IMR-90 (cell line): ENCODE measurements around the gene MECR. TPM values are rescaled to one million over a fixed set of nuclear protein-coding genes. Genes with fewer than 3 reads are reported as not detected.

Source experiments
- ATAC-seq: fragments of 200-7000 bp; cut with Tn5 transposase; 2 replicates; pipeline ENCODE4 v1.9.1; 2020; ENCODE audit warnings: low read depth, mild to moderate bottlenecking, moderate library complexity
- BruUV-seq: library from RNA; stranded (reverse); fragments of 400-500 nt; replicated peaks from 2 replicates; lab custom pipeline; 2021; lab: Mats Ljungman, UMichigan
- CTCF ChIA-PET: fragments of 300-600 bp; formaldehyde crosslinking; extraction: SDS; loops from one replicate; lab custom pipeline; 2021; ENCODE audit warnings: antibody characterized with exemption; lab: Yijun Ruan, JAX
- POLR2A ChIA-PET: fragments of 300-600 bp; sonication (Branson Sonifier 250); formaldehyde crosslinking; loops from one replicate; lab custom pipeline; 2022; ENCODE audit warnings: antibody characterized with exemption; ENCODE audit not compliant: unreplicated experiment; lab: Charles Lee
- DNase-seq: peaks from one replicate; pipeline ENCODE4 v3.0.0; 2013
- H2AFZ ChIP-seq: replicated peaks from 2 replicates; pipeline ENCODE3; 2013; ENCODE audit warnings: low read length, mild to moderate bottlenecking; ENCODE audit not compliant: poor library complexity
- H2AK5ac ChIP-seq: 2 replicates; pipeline ENCODE4 v1.6.1; 2013; ENCODE audit warnings: low read depth, low read length, inconsistent platforms
- H2AK9ac ChIP-seq: replicated peaks from 2 replicates; pipeline ENCODE3; 2013; ENCODE audit warnings: mild to moderate bottlenecking, low read depth, low read length, moderate library complexity; ENCODE audit not compliant: poor library complexity
- H2BK120ac ChIP-seq: 2 replicates; pipeline ENCODE4 v1.6.1; 2013; ENCODE audit warnings: low read depth, low read length, inconsistent platforms
- H2BK15ac ChIP-seq: 3 replicates; pipeline ENCODE4 v1.6.1; 2013; ENCODE audit warnings: low read depth, low read length, inconsistent platforms
- H2BK20ac ChIP-seq: 2 replicates; pipeline ENCODE4 v1.6.1; 2013; ENCODE audit warnings: low read depth, mild to moderate bottlenecking, inconsistent platforms, low read length, moderate library complexity
- H2BK5ac ChIP-seq: 2 replicates; pipeline ENCODE4 v1.6.1; 2013; ENCODE audit warnings: mild to moderate bottlenecking, low read depth, low read length, inconsistent platforms; ENCODE audit not compliant: poor library complexity, severe bottlenecking
- H3K14ac ChIP-seq: replicated peaks from 2 replicates; pipeline ENCODE4 v1.6.1; 2013; ENCODE audit warnings: low read depth, low read length, inconsistent platforms
- H3K18ac ChIP-seq: 2 replicates; pipeline ENCODE4 v1.6.1; 2013; ENCODE audit warnings: low read depth, low read length, control low read depth
- H3K23ac ChIP-seq: 2 replicates; pipeline ENCODE4 v1.6.1; 2013; ENCODE audit warnings: low read depth, low read length, inconsistent platforms
- H3K27ac ChIP-seq: 2 replicates; pipeline ENCODE4 v1.5.1; 2013; ENCODE audit warnings: mild to moderate bottlenecking, control low read depth, low read length; ENCODE audit not compliant: insufficient read depth
- H3K27me3 ChIP-seq: 2 replicates; pipeline ENCODE4 v1.6.1; 2013; ENCODE audit warnings: low read length; ENCODE audit not compliant: control insufficient read depth, insufficient read depth
- H3K36me3 ChIP-seq: 2 replicates; pipeline ENCODE4 v1.6.1; 2013; ENCODE audit warnings: low read length, mixed read lengths; ENCODE audit not compliant: control insufficient read depth, insufficient read depth
- H3K4ac ChIP-seq: 2 replicates; pipeline ENCODE4 v1.6.1; 2013; ENCODE audit warnings: low read depth, low read length, inconsistent platforms
- H3K4me1 ChIP-seq: 2 replicates; pipeline ENCODE4 v1.6.1; 2013; ENCODE audit warnings: low read length, mixed read lengths; ENCODE audit not compliant: control insufficient read depth, insufficient read depth
- H3K4me2 ChIP-seq: 2 replicates; pipeline ENCODE4 v1.6.1; 2013; ENCODE audit warnings: low read depth, mild to moderate bottlenecking, control low read depth, low read length, moderate library complexity
- H3K4me3 ChIP-seq: 2 replicates; pipeline ENCODE4 v1.5.1; 2013; ENCODE audit warnings: low read depth, mild to moderate bottlenecking, control low read depth, low read length, moderate library complexity; ENCODE audit not compliant: insufficient read depth
- H3K56ac ChIP-seq: 2 replicates; pipeline ENCODE4 v1.6.1; 2013; ENCODE audit warnings: low read length, inconsistent platforms; ENCODE audit not compliant: insufficient read depth; ENCODE audit errors: extremely low read depth
- H3K79me1 ChIP-seq, 2 experiments: 2 replicates each; pipeline ENCODE4 v1.6.1; 2013; ENCODE audit warnings: low read length in 2 of 2, inconsistent platforms in 1 of 2, low read depth in 1 of 2
- H3K9ac ChIP-seq: 2 replicates; pipeline ENCODE4 v1.6.1; 2013; ENCODE audit warnings: low read depth, low read length, control low read depth
- H3K9me1 ChIP-seq: 2 replicates; pipeline ENCODE4 v1.6.1; 2013; ENCODE audit warnings: low read length, inconsistent platforms; ENCODE audit not compliant: insufficient read depth
- H3K9me3 ChIP-seq: 2 replicates; pipeline ENCODE4 v1.6.1; 2013; ENCODE audit warnings: low read length; ENCODE audit not compliant: control insufficient read depth, insufficient read depth
- H4K20me1 ChIP-seq: 2 replicates; pipeline ENCODE4 v1.6.1; 2013; ENCODE audit warnings: low read length, inconsistent platforms; ENCODE audit not compliant: insufficient read depth
- H4K5ac ChIP-seq: 2 replicates; pipeline ENCODE4 v1.6.1; 2013; ENCODE audit warnings: mild to moderate bottlenecking, low read depth, low read length, control low read depth
- H4K8ac ChIP-seq, 2 experiments: 2 replicates each; pipeline ENCODE4 v1.6.1; 2013; ENCODE audit warnings: low read depth in 2 of 2, low read length in 2 of 2, control low read depth in 1 of 2, inconsistent platforms in 1 of 2
- H4K91ac ChIP-seq: 2 replicates; pipeline ENCODE4 v1.6.1; 2013; ENCODE audit warnings: low read depth, low read length, inconsistent platforms; ENCODE audit not compliant: insufficient read depth
- CEBPB ChIP-seq: IDR thresholded peaks from 2 replicates; pipeline ENCODE4 v1.6.1; 2012; ENCODE audit warnings: low read depth, low read length, improper control_type of control experiment
- FOS ChIP-seq: fragments of 150-350 bp; IDR thresholded peaks from 2 replicates; pipeline ENCODE4 v1.6.1; 2016; ENCODE audit warnings: low read depth, low read length
- MAFK ChIP-seq: IDR thresholded peaks from 2 replicates; pipeline ENCODE4 v1.6.1; 2012; ENCODE audit warnings: low read depth, low read length, improper control_type of control experiment
- MAZ ChIP-seq: IDR thresholded peaks from 2 replicates; pipeline ENCODE4 v1.6.1; 2012; ENCODE audit warnings: low read depth, mild to moderate bottlenecking, low read length, improper control_type of control experiment, moderate library complexity, borderline replicate concordance
- MXI1 ChIP-seq: IDR thresholded peaks from 2 replicates; pipeline ENCODE4 v1.6.1; 2012; ENCODE audit warnings: low read depth, mild to moderate bottlenecking, low read length, moderate library complexity, borderline replicate concordance
- NFE2L2 ChIP-seq: fragments of 150-350 bp; IDR thresholded peaks from 2 replicates; pipeline ENCODE4 v1.6.1; 2016; ENCODE audit warnings: low read depth, mild to moderate bottlenecking, low read length
- RAD21 ChIP-seq: IDR thresholded peaks from 2 replicates; pipeline ENCODE4 v1.6.1; 2012; ENCODE audit warnings: low read length, improper control_type of control experiment
- USF2 ChIP-seq: fragments of 150-350 bp; IDR thresholded peaks from 2 replicates; pipeline ENCODE4 v1.6.1; 2017; ENCODE audit warnings: mild to moderate bottlenecking, antibody characterized with exemption, low read length, low read depth
- WGBS, 2 experiments: methylation state at CpG; one replicate each; pipeline versions ENCODE4 v1.1.5 to v1.1.7; 2013; ENCODE audit warnings: missing lambda C conversion rate in 2 of 2; ENCODE audit not compliant: insufficient read length in 1 of 2; ENCODE audit errors: extremely low coverage in 2 of 2; 5-methylcytosine and 5-hydroxymethylcytosine counted together
- dilution Hi-C: fragments of 300-500 bp; cut with HindIII; formaldehyde crosslinking; loops from one replicate; pipeline ENCODE4 v1.14.3; 2018; ENCODE audit warnings: low sequenced_read_pairs; ENCODE audit not compliant: unreplicated experiment
- in situ Hi-C: fragments of 300-500 bp; cut with MboI; formaldehyde crosslinking; loops from 3 replicates; pipeline ENCODE4 v1.14.3; 2019; ENCODE audit warnings: low sequenced_read_pairs, inconsistent platforms, mixed read lengths
- intact Hi-C: fragments of 100-400 bp; cut with micrococcal nuclease; formaldehyde crosslinking; loops from 2 replicates; pipeline ENCODE4 v1.10.0; 2022
- polyA plus RNA-seq, 3 experiments: library from polyadenylated mRNA; depleted of rRNA; stranded (reverse); fragments of >200 nt; gene quantifications; 2 replicates each; pipeline ENCODE4 v1.2.3, GENCODE V29; 2012; ENCODE audit warnings: low replicate concordance in 1 of 3
- total RNA-seq: library from RNA; depleted of rRNA; stranded (reverse); fragments of >200 nt; gene quantifications from 2 replicates; pipeline ENCODE4 v1.2.3, GENCODE V29; 2012

Gene MECR
- total and polyA plus RNA-seq, 2 of the 4 experiments (the other 2 are of a cell fraction), result 20.3 to 24.8 TPM

GRCh38 chr1:29195881-29196291 lies 34.8 kb downstream of the MECR start:
- H2AK9ac ChIP-seq, result peak overlapping the region; percentile 83
- peak overlapping the region; percentile 27; the same call in 1 of the 3 replicates for H2BK15ac ChIP-seq
- 92% methylated on average over 2 of the region's 8 CpGs; no CpG with 5 or more reads in 1 of the 2 experiments for WGBS, 2 experiments
- peaks cover 20% of the 10 kb centered on the region for H3K9me1 ChIP-seq
- no peak overlapping the region for H3K4me2 ChIP-seq
- dilution Hi-C loops (no loop called here), intact Hi-C loops (loop anchor here (2.0 to 10.0 kb wide), 2 partner anchors 13 to 551 kb away; partner anchors contain the start of genes RNU11 and TAF12), in situ Hi-C loops (loop anchor here (5.0 kb wide), 2 partner anchors 159 to 314 kb away; no protein-coding TSS in a partner anchor)
- CTCF ChIA-PET, result interaction anchor here (2.8 to 3.4 kb wide), 2 partner anchors 14 to 314 kb away, joined by 17 to 19 read pairs; partner anchors contain the start of gene SRSF4
- TF ChIP-seq MAFK (no peak), MAZ (no peak), MXI1 (no peak), FOS (no peak), RAD21 (no peak), NFE2L2 (no peak), USF2 (no peak), CEBPB (no peak)
- H3K4me1 ChIP-seq, result peaks cover 12% of the 10 kb centered on the region
- H3K27me3 ChIP-seq, result no peaks in the 10 kb centered on the region
- peak overlapping the region; percentile 74; the same call in 1 of the 2 replicates for H3K14ac ChIP-seq
- no peaks in the 10 kb centered on the region for H3K9me3 ChIP-seq
- peak overlapping the region; percentile 42; the same call in 1 of the 2 replicates for H2BK120ac ChIP-seq
- no peak overlapping the region for H2AFZ ChIP-seq
- DNase-seq, result no peak
- H2BK20ac ChIP-seq, result peak overlapping the region; percentile 33
- POLR2A ChIA-PET, result no interaction called here
- peak overlapping the region; percentile 3 for H2BK5ac ChIP-seq
- peaks cover 0 to 9% of the 10 kb centered on the region in 2 experiments; a peak in 2 of 4 replicates for H3K79me1 ChIP-seq
- peak overlapping the region; percentile 31 for H3K4ac ChIP-seq
- peak overlapping the region; percentile 43; the same call in 1 of the 2 replicates for H2AK5ac ChIP-seq
- peaks cover 6% of the 10 kb centered on the region for H4K20me1 ChIP-seq
- H4K8ac ChIP-seq, result no peak overlapping the region
- H3K18ac ChIP-seq, result no peak overlapping the region
- H3K9ac ChIP-seq, result no peak overlapping the region
- H3K4me3 ChIP-seq, result no peak overlapping the region
- no TSS peak for BruUV-seq
- H3K36me3 ChIP-seq, result peaks cover 20% of the 10 kb centered on the region
- H4K91ac ChIP-seq, result peak overlapping the region; percentile 50; the same call in 1 of the 2 replicates
- 0 out of 2 replicates have a peak overlapping the region, but pooled peaks have one; percentile 46 for H3K23ac ChIP-seq
- no peak for ATAC-seq
- no peak overlapping the region for H3K27ac ChIP-seq
- H4K5ac ChIP-seq, result no peak overlapping the region
- H3K56ac ChIP-seq, result no peak overlapping the region
